GM19372 (cell line): ENCODE results near the gene ULK4.
A peak's percentile ranks its signal among the peaks of the same experiment; 100 is the strongest.
"Not testable (repeated sequence)": the region's sequence is repeated elsewhere in the genome, so short reads cannot be mapped to it uniquely, and the experiment has no call there.

ENCODE experiments used
- ATAC-seq: cut with Tn5 transposase; IDR thresholded peaks from one replicate; pipeline ENCODE4 v1.9.1; 2021; ENCODE audit warnings: mild to moderate bottlenecking, low read depth, moderate library complexity; ENCODE audit not compliant: unreplicated experiment

ULK4 gene

GRCh38 chr3:41592753-41593510 is 369.0 kb downstream of the ULK4 start:
- ATAC-seq, result no peak

- ATAC-seq, result no peak
These were observed 378.9 kb downstream of the ULK4 start for GRCh38 chr3:41583014-41583413.

GRCh38 chr3:41581700-41582099 is 380.2 kb downstream of the ULK4 start:
- ATAC-seq, result peak; percentile 96

- no peak for ATAC-seq
These were observed 381.5 kb downstream of the ULK4 start for GRCh38 chr3:41580274-41580959.

GRCh38 chr3:41579861-41580260 is 382.0 kb downstream of the ULK4 start:
- ATAC-seq, result no peak

- ATAC-seq, result no peak
These were observed 383.1 kb downstream of the ULK4 start for GRCh38 chr3:41578798-41579197.

GRCh38 chr3:41575724-41576123 is 386.2 kb downstream of the ULK4 start:
- ATAC-seq, result no peak

- no peak for ATAC-seq
These were observed 387.0 kb downstream of the ULK4 start for GRCh38 chr3:41574900-41575299.

GRCh38 chr3:41573591-41573990 is 388.3 kb downstream of the ULK4 start:
- ATAC-seq, result no peak

GRCh38 chr3:41572092-41572491 is 389.8 kb downstream of the ULK4 start:
- no peak for ATAC-seq

GRCh38 chr3:41569632-41570305 is 392.1 kb downstream of the ULK4 start:
- ATAC-seq, result no peak

GRCh38 chr3:41565948-41566514 is 395.9 kb downstream of the ULK4 start:
- no peak for ATAC-seq

- no peak for ATAC-seq
These were observed 396.9 kb downstream of the ULK4 start for GRCh38 chr3:41565003-41565402.

- not testable (repeated sequence) for ATAC-seq
These were observed 405.7 kb downstream of the ULK4 start for GRCh38 chr3:41556245-41556644.

- no peak for ATAC-seq
These were observed 428.9 kb downstream of the ULK4 start for GRCh38 chr3:41532976-41533375.

- ATAC-seq, result no peak
These were observed 434.8 kb downstream of the ULK4 start for GRCh38 chr3:41526995-41527573.

GRCh38 chr3:41525303-41526064 is 436.4 kb downstream of the ULK4 start:
- ATAC-seq, result no peak

GRCh38 chr3:41523897-41524296 is 438.0 kb downstream of the ULK4 start:
- ATAC-seq, result no peak

- ATAC-seq, result peak; percentile 65
These were observed 439.3 kb downstream of the ULK4 start for GRCh38 chr3:41522612-41523011.

- ATAC-seq, result no peak
These were observed 440.8 kb downstream of the ULK4 start for GRCh38 chr3:41521010-41521655.
